SK-N-SH treated with all-trans-retinoic acid at 6 μM for 48 hours (cell line): Measurements from ENCODE around the gene VASN.

Experiments
- ARNTL ChIP-seq: fragments of 450-650 bp; formaldehyde crosslinking; IDR thresholded peaks from 2 replicates; pipeline ENCODE4 v1.5.0; 2020; ENCODE audit warnings: low read depth, mild to moderate bottlenecking, moderate library complexity, borderline replicate concordance
- BACH2 ChIP-seq: fragments of 250-450 bp; sonication (Bioruptor Pico); IDR thresholded peaks from 2 replicates; pipeline ENCODE4 v1.9.0; 2021; ENCODE audit warnings: mild to moderate bottlenecking, borderline replicate concordance
- CREB5 ChIP-seq: fragments of 250-450 bp; sonication (Bioruptor Pico); IDR thresholded peaks from 2 replicates; pipeline ENCODE4 v1.5.1; 2020; ENCODE audit warnings: low read depth, mild to moderate bottlenecking, moderate library complexity
- CSDC2 ChIP-seq: fragments of 250-450 bp; sonication (Bioruptor Pico); IDR thresholded peaks from 2 replicates; pipeline ENCODE4 v1.5.0; 2020; ENCODE audit warnings: mild to moderate bottlenecking, moderate library complexity
- GLIS3 ChIP-seq: fragments of 250-450 bp; sonication (Bioruptor Pico); IDR thresholded peaks from 2 replicates; pipeline ENCODE4 v1.5.0; 2020; ENCODE audit warnings: mild to moderate bottlenecking, moderate library complexity
- ISL1 ChIP-seq: fragments of 250-450 bp; sonication (Bioruptor Pico); IDR thresholded peaks from 2 replicates; pipeline ENCODE4 v2.1.2; 2022; ENCODE audit warnings: mild to moderate bottlenecking, moderate library complexity
- PATZ1 ChIP-seq: fragments of 250-450 bp; sonication (Bioruptor Pico); IDR thresholded peaks from 2 replicates; pipeline ENCODE4 v1.8.0; 2020; ENCODE audit warnings: mild to moderate bottlenecking, moderate library complexity, borderline replicate concordance
- POU6F1 ChIP-seq: fragments of 250-450 bp; sonication (Bioruptor Pico); IDR thresholded peaks from 2 replicates; pipeline ENCODE4 v1.8.0; 2021; ENCODE audit warnings: low read depth, mild to moderate bottlenecking, moderate library complexity, borderline replicate concordance
- RARB ChIP-seq: fragments of 250-450 bp; sonication (Bioruptor Pico); IDR thresholded peaks from 2 replicates; pipeline ENCODE4 v1.8.0; 2021; ENCODE audit warnings: mild to moderate bottlenecking, moderate library complexity
- TCF4 ChIP-seq: fragments of 250-450 bp; sonication (Bioruptor Pico); IDR thresholded peaks from 2 replicates; pipeline ENCODE4 v1.8.0; 2021; ENCODE audit warnings: mild to moderate bottlenecking, moderate library complexity, borderline replicate concordance
- ZC3H10 ChIP-seq: fragments of 250-450 bp; sonication (Bioruptor Pico); IDR thresholded peaks from 2 replicates; pipeline ENCODE4 v1.5.1; 2021; ENCODE audit warnings: mild to moderate bottlenecking, moderate library complexity
- ZFP3 ChIP-seq: fragments of 250-450 bp; sonication (Bioruptor Pico); IDR thresholded peaks from 2 replicates; pipeline ENCODE4 v1.5.0; 2020; ENCODE audit warnings: mild to moderate bottlenecking, moderate library complexity
- ZFP30 ChIP-seq: fragments of 450-650 bp; formaldehyde crosslinking; IDR thresholded peaks from 2 replicates; pipeline ENCODE4 v1.5.0; 2022; ENCODE audit warnings: mild to moderate bottlenecking, moderate library complexity
- ZNF565 ChIP-seq: fragments of 450-650 bp; formaldehyde crosslinking; conservative IDR thresholded peaks from 2 replicates; pipeline ENCODE4 v1.5.0; 2020; ENCODE audit warnings: low read depth, mild to moderate bottlenecking, moderate library complexity

- TF ChIP-seq ARNTL (CRISPR knock-in tag) (no peak), GLIS3 (CRISPR knock-in tag) (no peak), ISL1 (CRISPR knock-in tag) (no peak), CREB5 (no peak), ZC3H10 (CRISPR knock-in tag) (no peak), PATZ1 (CRISPR knock-in tag) (no peak), POU6F1 (CRISPR knock-in tag) (no peak), TCF4 (no peak), BACH2 (no peak), ZNF565 (CRISPR knock-in tag) (no peak), RARB (CRISPR knock-in tag) (no peak), ZFP3 (no peak), ZFP30 (CRISPR knock-in tag) (no peak), CSDC2 (CRISPR knock-in tag) (no peak)
Observed at GRCh38 chr16:4393240-4393600, 21.6 kb downstream of the VASN start.
